Measurements from ENCODE around the gene PRG3. TPM values are rescaled to one million over a fixed set of nuclear protein-coding genes. Genes with fewer than 3 reads are reported as not detected.

PRG3 gene
- total and polyA plus RNA-seq, 3 donors (not counting 1 experiment from before 2014, with no cell fraction given): not detected

Other genes starting within 250 kb of the PRG3 start
- gene LRRC55, start 199.2 kb downstream of the PRG3 start, total RNA-seq: not detected
- not detected for gene LRRC55, start 199.2 kb downstream of the PRG3 start, polyA plus RNA-seq
- not detected for gene APLNR, start 143.9 kb downstream of the PRG3 start, total RNA-seq
- not detected for gene APLNR, start 143.9 kb downstream of the PRG3 start, polyA plus RNA-seq
- gene TNKS1BP1, start 56.2 kb downstream of the PRG3 start, total RNA-seq: 100 to 1,000 TPM; 195 to 208 TPM
- 84.3 TPM for gene TNKS1BP1, start 56.2 kb downstream of the PRG3 start, polyA plus RNA-seq
- 100 to 1,000 TPM in 1 of 2 donors, 10 to 100 TPM in 1; 53.0 to 127 TPM for gene SSRP1, start 45.3 kb downstream of the PRG3 start, total RNA-seq
- gene SSRP1, start 45.3 kb downstream of the PRG3 start, polyA plus RNA-seq: 160 TPM
- not detected for gene P2RX3, start 42.8 kb downstream of the PRG3 start, total RNA-seq
- gene P2RX3, start 42.8 kb downstream of the PRG3 start, polyA plus RNA-seq: not detected
- not detected for gene PRG2, start 9.5 kb upstream of the PRG3 start, total RNA-seq
- gene PRG2, start 9.5 kb upstream of the PRG3 start, polyA plus RNA-seq: not detected
- 10 to 100 TPM; 22.7 to 27.6 TPM for gene SLC43A3, start 46.0 kb upstream of the PRG3 start, total RNA-seq
- 105 TPM for gene SLC43A3, start 46.0 kb upstream of the PRG3 start, polyA plus RNA-seq
- gene RTN4RL2, start 79.4 kb upstream of the PRG3 start, total RNA-seq: under 1 TPM; 0.31 to 0.33 TPM
- 0.06 TPM for gene RTN4RL2, start 79.4 kb upstream of the PRG3 start, polyA plus RNA-seq
- gene SLC43A1, start 134.6 kb upstream of the PRG3 start, total RNA-seq: 1 to 10 TPM; 1.4 to 2.2 TPM
- 0.48 TPM for gene SLC43A1, start 134.6 kb upstream of the PRG3 start, polyA plus RNA-seq
- 10 to 100 TPM; 24.8 to 58.9 TPM for gene TIMM10, start 149.6 kb upstream of the PRG3 start, total RNA-seq
- 124 TPM for gene TIMM10, start 149.6 kb upstream of the PRG3 start, polyA plus RNA-seq
- not detected for gene SMTNL1, start 156.4 kb upstream of the PRG3 start, total RNA-seq
- gene SMTNL1, start 156.4 kb upstream of the PRG3 start, polyA plus RNA-seq: not detected
- 10 to 100 TPM; 34.2 to 46.8 TPM for gene UBE2L6, start 186.5 kb upstream of the PRG3 start, total RNA-seq
- gene UBE2L6, start 186.5 kb upstream of the PRG3 start, polyA plus RNA-seq: 51.8 TPM
- gene SERPING1, start 216.5 kb upstream of the PRG3 start, total RNA-seq: 10 to 100 TPM in 1 of 2 donors, 1 to 10 TPM in 1; 9.7 to 23.8 TPM
- gene SERPING1, start 216.5 kb upstream of the PRG3 start, polyA plus RNA-seq: 15.3 TPM

Data from mammary epithelial cell (primary cell).